ENCODE data around the gene KANTR. TPM values are rescaled to one million over a fixed set of nuclear protein-coding genes. Genes with fewer than 3 reads are reported as not detected.
A peak's percentile ranks its signal among the peaks of the same experiment; 100 is the strongest.

KANTR gene, protein sequence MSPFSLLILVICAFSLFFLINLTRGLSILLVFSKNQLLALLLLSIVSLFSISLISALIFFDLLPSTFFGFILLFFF
- total RNA-seq, result 1.9 and 3.1 TPM in 2 replicates

GRCh38 chrX:53093748-53094581 lies at the start of gene KANTR:
TSS of gene KANTR (plus strand) at chrX:53094142. CDS start at chrX:53124273, 30,131 bp downstream.
- peak; percentile 68 for DNase-seq (ENCODE audit: low read depth)
- peak within 1 kb of the TSS; percentile 74 for H3K4me3 ChIP-seq (ENCODE audit: low read depth, low read length)
- peak; percentile 10 for TF ChIP-seq CTCF (conservative IDR thresholded peaks at IDR 0.05; ENCODE audit: low read depth, low read length)

- no peak for TF ChIP-seq CTCF (conservative IDR thresholded peaks at IDR 0.05; ENCODE audit: low read depth, low read length)
- H3K4me3 ChIP-seq (ENCODE audit: low read depth, low read length), result no peak overlapping the region
- DNase-seq (ENCODE audit: low read depth), result no peak
Measured at GRCh38 chrX:53044995-53045394, 48.9 kb upstream of the KANTR start.

- H3K4me3 ChIP-seq (ENCODE audit: low read depth, low read length), result no peak overlapping the region
- DNase-seq (ENCODE audit: low read depth), result no peak
- TF ChIP-seq CTCF (conservative IDR thresholded peaks at IDR 0.05; ENCODE audit: low read depth, low read length), result peak; percentile 36
Measured at GRCh38 chrX:53047228-53047627, 46.7 kb upstream of the KANTR start.

- DNase-seq (ENCODE audit: low read depth), result no peak
- TF ChIP-seq CTCF (conservative IDR thresholded peaks at IDR 0.05; ENCODE audit: low read depth, low read length), result no peak
- peak within 1 kb of the TSS; percentile 46 for H3K4me3 ChIP-seq (ENCODE audit: low read depth, low read length)
Measured at GRCh38 chrX:53048169-53049126, 45.5 kb upstream of the KANTR start, which contains the start of gene GPR173. TSS of gene GPR173 (plus strand) at chrX:53048789. CDS start at chrX:53076622, 27,833 bp downstream.

DNA sequence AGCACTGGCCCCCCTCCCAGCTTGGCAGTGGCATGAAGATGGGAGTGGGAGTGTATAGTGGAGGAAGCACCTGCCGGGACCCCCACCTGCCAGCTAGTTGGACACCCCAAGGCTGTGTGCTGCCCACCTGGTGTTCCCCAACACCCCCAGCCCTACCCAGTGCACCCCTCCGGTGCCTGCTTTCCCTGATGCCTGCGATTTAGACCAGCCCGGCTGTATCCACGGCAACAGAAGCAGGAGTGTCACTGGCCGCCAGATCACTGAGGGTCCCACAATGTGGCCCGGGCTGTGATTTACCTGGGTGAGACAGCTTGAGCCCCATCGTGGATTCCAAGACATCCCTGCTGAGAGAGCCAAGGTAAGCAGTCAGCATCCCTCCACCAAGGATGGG lies 44.8 kb upstream of the KANTR start:
- peak overlapping the region; percentile 31 for H3K4me3 ChIP-seq (ENCODE audit: low read depth, low read length)
- no peak for TF ChIP-seq CTCF (conservative IDR thresholded peaks at IDR 0.05; ENCODE audit: low read depth, low read length)
- no peak for DNase-seq (ENCODE audit: low read depth)

DNA sequence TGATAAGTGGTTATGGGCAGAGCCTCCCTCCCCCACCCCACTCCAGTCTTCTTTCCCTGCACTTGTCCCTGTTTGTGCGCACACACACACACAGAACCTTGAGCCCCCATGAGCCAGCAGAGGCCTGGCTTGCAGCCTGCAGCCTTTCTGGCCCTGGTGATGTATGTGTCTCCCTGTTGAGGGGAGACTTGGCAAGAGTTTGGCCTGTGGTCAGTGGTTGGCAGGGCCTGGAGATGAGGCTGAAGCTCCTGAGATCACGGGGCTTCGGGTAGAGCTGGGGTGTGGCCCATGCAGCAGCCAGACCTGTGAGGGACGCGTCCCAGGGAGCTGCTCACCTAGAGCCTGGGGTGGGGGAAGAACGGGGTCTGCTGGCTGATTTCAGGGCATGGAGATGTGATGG lies 43.1 kb upstream of the KANTR start:
- H3K4me3 ChIP-seq (ENCODE audit: low read depth, low read length), result no peak overlapping the region
- TF ChIP-seq CTCF (conservative IDR thresholded peaks at IDR 0.05; ENCODE audit: low read depth, low read length), result no peak
- DNase-seq (ENCODE audit: low read depth), result no peak
